HG02884 (cell line): ENCODE data around the gene WBP2NL.
A peak's percentile ranks its signal among the peaks of the same experiment; 100 is the strongest.

Experiments used
- ATAC-seq: cut with Tn5 transposase; IDR thresholded peaks from one replicate; pipeline ENCODE4 v1.9.1; 2021; ENCODE audit warnings: mild to moderate bottlenecking, moderate library complexity; ENCODE audit not compliant: unreplicated experiment

WBP2NL gene

DNA sequence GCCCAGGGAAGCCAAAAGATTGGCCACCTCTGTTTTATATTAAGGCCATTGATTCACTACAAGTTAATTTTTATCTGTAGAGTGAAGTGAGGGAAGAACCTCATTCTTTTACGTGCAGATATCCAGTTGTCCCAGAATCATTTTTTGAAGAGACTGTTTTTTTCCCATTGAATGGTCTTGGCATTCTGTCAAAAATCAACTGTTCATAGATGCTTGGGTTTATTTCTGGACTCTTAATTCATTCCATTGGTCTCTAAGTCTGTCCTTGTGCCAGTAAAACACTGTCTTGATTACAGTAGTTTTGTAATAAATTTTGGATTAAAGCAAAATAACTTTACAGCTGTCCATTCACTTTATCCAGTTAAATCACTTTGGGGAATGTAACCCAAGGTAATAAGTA is 26.8 kb downstream of the WBP2NL start:
- ATAC-seq, result no peak

GRCh38 chr22:42026705-42027104 is 28.1 kb downstream of the WBP2NL start:
- ATAC-seq, result no peak

DNA sequence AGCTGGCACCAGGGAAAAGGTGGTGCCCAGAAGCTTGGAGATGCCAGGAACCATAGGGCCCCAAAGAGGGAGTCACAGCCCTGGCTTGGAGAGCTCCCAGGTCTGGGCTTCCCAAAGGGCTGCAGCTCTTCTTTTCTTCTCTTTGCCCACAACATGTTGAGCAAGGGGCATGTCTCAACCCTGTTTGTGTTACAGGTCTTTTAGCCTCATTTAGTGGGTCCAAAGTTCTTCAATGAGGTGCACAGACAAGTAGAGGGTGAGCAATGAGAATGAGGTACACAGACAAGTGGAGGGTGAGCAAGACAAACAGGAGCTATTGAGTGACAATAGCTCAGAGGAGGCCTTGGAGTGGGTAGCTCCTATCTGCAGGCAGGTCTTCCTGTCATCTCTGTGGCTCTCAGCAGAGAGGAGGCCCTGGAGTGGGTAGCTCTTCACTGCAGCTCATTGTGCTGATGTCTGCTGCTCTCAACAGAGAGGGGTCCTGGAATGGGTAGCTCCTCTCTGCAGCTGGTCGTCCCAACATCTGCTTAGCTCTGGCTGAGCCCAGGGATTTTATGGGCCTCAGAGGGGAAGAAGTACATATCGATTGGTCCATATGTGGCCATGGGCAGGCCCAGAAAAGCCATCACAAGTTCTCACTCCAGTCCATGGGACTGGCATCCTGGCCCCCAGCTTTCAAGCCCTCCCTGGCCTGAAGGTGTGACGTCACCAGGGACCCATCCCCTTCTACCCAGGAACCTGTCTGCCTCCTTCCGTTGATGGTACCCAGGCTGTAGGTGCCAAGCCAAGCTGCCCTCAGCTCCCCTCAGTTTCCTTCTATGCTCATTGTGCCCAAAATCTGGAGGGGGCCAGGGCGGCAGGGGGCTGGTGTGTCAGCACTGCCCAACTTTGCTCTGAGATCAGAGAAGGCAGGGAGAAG is 34.9 kb downstream of the WBP2NL start:
- ATAC-seq, result no peak

- no peak for ATAC-seq
Observed at GRCh38 chr22:42035256-42035655, 36.7 kb downstream of the WBP2NL start.

DNA sequence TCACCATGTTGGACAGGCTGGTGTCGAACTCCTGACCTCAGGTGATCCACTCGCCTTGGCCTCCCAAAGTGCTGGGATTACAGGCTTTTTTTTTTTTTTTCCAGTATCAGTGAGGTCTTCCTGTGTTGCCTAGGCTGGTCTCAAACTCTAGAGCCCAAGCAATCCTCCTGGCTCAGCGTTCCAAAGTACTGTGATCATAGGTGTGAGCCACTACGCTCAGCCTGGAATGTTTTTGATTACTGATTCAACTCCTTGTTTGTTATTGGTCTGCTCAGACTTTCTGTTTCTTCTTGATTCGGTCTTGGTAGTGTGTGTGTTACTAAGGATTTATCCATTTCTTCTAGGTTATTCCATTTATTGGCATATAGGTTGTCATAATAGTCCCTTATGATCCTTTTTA is 40.7 kb downstream of the WBP2NL start:
- no peak for ATAC-seq

DNA sequence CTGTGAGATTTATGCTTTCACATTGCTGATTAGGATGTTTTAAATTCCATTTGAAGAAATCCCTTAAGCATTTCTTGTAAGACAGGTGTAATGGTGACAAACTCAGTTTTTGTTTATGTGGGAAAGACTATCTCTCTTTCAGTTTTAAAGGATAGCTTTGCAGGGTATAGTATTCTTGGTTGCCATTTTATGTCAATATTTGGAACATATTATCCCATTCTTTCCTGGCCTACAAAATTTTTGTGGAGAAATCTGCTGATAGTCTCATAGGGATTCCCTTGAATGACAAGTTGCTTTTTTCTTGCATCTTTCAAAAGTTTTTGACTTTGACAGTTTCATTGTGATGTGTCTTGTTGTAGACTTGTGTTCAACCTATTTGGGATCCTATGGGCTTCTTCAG is 43.2 kb downstream of the WBP2NL start:
- ATAC-seq, result no peak

DNA sequence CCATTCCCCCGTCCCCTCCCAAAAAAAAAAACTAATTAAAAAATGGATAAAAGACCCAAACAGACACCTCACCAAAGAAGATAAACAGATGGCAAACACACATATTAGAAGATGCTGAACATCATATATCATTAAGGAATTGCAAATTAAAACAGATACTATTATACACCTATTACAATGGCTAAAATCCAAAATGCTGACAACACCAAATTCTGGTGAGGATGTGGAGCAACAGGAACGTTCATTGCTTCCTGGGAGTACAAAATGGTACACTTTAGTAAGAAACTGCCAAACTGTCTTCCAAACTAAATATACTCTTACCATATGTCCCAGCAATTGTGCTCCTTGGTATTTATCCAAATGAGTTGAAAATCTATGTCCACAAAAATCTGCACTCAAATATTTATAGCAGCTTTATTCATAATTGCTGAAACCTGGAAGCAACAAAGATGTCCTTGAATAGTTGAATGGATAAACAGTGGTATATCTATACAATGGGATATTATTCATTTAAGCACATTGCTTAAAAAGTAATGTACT is 52.1 kb downstream of the WBP2NL start:
- no peak for ATAC-seq

- ATAC-seq, result no peak
Observed at GRCh38 chr22:42052765-42053164, 54.2 kb downstream of the WBP2NL start.

- no peak for ATAC-seq
Observed at GRCh38 chr22:42056757-42057511, 58.3 kb downstream of the WBP2NL start.

GRCh38 chr22:42060489-42060888 is 61.9 kb downstream of the WBP2NL start:
- no peak for ATAC-seq

- no peak for ATAC-seq
Observed at GRCh38 chr22:42061041-42061440, 62.5 kb downstream of the WBP2NL start.

DNA sequence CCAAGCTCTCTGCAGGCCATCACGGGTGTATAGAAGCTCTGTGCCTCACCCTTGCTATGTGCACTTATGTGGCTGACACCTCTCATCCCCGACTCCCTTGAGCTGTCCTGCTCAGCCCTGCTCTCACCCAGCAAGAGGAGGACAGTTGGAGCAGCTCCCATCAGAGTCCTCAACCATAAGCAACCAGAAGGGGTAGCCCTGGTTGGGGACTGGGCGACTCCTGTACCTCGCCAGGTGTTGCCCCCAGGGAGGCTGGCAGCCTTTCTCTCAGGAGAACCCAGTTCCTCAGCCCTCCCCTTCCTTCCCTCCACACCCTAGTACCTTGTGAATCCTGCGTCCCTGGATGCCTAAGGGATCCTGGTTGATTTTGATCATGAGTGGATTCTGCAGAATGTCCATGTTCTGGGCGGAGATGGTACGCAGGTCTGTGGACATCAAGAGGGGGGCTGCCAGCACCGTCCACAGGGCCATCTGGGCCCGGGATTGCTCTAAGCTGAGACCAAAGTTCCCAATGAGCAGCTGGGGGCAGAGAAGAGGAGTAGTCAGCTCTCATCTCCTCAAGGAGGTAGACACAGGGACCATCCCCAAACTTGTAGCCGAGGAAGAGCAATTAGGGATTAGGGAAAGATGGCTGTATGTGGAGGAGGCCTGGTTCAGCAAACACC is 64.0 kb downstream of the WBP2NL start:
- ATAC-seq, result no peak

DNA sequence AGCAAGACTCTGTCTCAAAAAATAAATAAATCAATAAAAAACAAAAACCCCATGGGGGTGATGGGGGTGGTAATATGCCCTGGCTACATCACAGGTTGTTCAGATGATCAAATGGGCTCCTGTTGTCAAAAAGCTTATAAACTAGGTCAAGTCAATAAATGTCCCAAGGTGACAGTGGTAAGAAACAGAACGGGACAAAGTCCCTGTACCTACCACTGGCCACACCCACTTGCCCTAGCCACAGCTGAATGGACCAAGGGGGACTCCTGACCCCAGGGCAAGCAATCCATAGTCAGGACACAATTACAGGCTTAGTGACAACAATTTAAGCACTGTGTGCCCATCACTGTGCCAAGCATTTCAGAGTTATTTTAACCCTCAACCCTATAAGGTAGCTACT is 66.0 kb downstream of the WBP2NL start:
- no peak for ATAC-seq

DNA sequence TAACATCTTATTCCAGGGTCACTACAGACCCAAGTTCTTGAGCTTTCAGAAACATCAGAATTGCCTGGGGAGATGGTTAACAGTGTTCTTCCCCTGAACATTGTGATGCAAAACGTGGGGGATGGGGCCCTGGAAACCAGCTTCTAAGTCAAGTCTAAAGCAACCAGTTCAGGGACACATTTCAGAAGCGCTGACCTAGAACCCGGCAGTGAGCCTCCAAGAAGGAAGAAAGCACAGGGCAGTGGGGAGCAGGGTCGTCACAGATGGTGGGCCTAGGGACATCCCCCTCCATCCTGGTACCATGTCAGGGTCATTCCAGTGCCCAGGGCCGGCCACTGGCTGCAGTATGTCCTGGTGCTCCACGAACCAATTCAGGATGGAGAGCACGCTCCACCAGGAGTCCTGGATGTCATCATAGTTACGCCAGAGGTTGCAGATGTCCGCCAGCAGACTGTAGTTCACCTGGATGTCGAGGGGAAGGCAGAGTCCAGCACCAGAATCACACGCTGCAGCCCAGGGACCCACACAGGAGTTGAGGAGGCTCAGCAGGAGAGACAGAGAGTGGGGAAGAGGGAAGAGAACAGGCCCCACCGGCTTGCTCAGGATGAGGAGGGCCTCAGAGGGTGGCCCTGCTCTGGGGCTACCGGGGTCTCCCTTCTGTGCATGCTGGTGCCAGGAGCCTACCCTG is 67.0 kb downstream of the WBP2NL start:
- no peak for ATAC-seq

DNA sequence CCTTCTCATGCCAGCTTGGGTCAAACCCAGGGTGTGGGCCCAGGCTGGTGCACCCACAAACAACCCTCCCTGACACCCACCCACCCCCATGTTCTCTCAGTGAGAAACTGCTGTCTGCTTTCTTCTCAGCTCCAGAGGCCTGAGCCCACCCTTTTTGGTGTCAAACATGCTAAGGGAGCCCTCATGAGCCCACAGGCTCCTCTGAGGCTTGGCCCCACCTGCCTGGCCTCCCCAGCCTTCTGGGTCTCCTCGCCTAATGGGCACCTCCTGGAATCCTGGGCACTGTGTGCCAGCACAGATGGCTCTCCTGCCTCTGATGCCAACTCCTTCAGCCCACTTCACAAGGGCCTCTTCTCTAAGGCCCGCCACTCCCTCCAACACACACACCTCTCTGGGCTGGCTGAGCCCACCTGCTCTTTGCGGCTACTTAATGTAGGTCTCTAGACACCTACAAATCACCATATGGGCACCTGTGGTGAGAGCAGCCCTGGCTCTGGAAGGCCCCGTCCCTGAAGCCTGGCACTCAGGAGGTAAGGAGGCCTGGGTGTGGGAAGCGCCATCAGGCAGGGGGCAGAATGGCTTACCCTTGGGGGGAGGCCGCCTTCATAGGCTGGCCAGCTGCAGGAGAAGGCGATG is 67.7 kb downstream of the WBP2NL start:
- ATAC-seq, result no peak

- ATAC-seq, result no peak
Observed at GRCh38 chr22:42066937-42067336, 68.3 kb downstream of the WBP2NL start.

- no peak for ATAC-seq
Observed at GRCh38 chr22:42067671-42068251, 69.2 kb downstream of the WBP2NL start.

GRCh38 chr22:42068291-42068690 is 69.7 kb downstream of the WBP2NL start:
- ATAC-seq, result no peak

DNA sequence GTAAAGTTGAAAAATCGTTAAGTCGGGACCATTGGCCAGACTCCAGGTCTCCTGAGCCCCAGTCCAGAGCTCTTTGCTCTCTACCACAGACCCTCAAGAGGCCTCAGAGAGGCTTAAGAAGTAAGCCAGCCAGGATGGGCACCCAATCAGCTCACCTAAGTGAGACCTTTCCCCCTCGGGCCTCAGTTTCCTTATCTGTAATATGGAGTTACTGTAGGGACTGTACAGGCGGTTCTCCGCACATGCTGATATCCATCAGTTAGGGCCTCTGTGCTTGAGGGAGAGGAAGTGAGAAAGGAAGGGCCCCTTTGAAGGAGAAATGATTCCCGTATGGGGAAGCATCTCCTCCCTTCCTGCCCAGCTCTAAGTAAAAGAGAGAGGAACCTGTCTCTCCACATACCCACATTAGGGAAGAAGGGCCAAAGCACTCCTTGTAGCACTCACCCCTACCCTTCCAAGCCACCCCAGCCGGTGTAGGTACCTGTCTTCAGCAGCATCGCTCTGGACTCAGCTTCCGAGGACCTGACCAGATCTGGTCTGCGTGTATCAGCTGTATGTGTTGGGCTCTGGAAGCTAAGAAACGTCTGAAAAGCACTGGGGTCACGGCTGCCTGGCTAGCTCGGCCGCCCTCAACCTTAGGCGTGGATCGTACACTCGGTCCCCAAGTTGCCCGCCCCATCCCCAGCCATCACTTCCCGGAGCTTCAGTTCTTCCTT is 71.4 kb downstream of the WBP2NL start:
- peak; percentile 11 for ATAC-seq
